Amniotic epithelial cell (primary cell): ENCODE measurements around the gene ME3.
A peak's percentile ranks its signal among the peaks of the same experiment; 100 is the strongest.
"Not testable (repeated sequence)": the region's sequence is repeated elsewhere in the genome, so short reads cannot be mapped to it uniquely, and the experiment has no call there.

Experiments
- DNase-seq: peaks from one replicate; pipeline ENCODE4 v3.0.0-alpha.2; 2010; ENCODE audit warnings: low read depth

The ME3 gene

DNA sequence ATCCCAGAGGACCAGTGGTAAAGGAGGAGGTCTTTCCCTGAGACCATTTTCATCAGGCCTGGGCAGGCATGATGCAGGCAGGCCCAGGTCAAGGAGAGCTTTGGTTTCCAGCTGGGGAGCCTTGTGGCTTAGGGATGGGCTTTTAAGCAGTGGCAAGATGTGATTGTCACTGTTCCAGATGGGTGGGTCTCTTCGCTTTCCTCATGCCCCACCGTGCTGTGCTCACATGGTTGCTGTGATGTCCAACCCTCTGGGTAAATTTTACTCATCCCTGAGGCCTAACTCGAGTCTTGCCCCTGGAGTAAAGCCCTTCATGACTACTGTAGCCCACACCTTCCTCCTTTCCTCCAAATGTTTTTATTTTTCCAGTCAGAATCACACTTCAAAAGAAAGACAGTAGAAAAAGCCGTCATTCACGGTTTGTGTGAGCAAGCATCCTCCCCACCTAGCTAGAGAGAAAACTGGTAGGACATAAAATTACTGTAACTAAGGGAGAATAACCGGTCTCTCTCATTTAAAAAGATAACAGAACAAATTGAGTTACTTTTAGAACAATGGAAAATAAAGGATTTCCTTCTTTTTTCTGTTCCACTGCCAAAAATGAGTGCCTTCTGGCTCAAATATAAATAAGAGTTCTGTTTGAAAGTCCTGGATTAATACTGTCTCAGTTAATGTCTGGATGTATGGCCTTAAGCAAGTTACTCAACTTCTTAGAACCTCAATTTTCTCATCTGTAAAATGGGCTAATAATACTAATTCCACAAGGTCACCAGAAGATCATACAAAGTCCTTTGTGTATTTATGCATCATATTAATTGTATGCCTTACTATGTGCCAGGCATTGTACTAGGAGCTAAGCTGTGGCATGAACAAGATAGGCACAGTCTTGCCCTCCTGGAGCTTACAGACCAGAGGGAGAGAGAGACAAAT, 84.9 kb downstream of the ME3 start:
- no peak for DNase-seq

DNA sequence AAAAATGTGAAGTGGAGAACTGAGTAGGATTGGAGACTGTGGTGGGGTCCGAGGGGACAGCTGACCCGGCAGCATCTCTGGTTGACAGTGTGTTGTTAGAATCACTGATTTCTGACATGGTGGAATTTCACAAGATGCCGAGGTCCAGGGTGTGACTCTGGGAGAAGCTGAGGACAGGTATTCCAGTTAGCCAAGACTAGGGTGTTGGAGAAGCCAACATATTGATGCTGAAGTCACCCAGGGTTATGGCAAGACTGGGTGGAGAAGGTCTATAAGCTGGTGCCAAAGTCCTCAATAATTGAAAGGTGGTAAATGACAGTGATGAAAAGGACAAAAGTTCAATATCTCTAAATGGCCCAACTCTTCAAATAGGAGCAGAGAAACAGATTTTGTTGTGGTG, 86.1 kb downstream of the ME3 start:
- DNase-seq, result no peak

DNA sequence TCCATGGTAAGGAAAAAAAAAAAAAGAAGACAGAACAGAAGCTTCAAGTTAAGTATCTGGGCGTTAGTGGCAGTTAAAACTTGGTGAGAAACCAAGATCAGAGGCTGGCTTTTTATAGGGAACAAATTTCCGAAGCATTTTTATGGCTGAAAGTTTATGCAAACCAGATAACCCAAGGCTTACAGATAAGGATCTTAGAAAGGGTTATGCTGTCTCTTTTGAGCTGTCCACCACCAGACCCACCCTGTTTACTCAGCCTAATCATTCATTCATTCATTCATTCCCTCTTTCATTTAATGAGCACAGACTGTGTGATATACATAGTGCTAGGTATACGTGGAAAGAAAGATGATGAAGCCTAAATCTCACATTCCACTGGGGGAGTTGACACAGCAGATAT, 89.5 kb downstream of the ME3 start:
- DNase-seq, result no peak

DNA sequence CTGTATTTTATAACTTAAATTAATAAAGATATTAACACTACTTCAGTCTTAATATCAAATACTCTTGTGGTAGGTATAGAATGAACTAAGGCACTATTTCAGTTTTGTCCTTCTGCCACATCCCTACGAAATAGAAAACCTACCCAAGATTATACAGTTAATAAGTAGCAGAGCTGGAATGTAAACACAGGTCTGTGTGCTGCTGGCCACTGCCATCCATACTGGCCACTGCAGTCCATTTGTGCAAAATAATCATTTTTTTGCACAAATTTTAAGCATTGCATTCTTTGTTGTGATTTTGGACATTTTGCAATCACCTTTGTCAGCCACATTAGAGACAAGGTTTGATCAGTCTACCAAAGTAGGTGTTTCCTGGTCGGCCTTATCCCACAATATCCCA, 91.9 kb downstream of the ME3 start:
- no peak for DNase-seq

DNA sequence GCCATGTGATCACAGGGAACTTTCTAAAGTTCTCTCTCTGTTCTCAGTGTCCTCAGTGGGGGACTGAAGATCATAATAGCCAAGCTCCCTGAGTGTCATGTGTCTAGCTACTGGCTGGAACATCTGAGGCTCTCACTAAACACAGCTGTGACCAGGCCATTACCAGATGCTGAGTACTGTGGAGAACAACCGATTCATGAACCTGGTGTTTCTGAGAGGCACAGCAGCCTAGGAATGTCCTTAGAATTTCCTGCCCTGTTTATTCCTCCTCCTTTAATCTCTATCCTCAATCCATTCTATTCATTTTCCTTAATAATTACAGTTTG, 93.0 kb downstream of the ME3 start:
- DNase-seq, result no peak

- no peak for DNase-seq
These were observed 93.5 kb downstream of the ME3 start for GRCh38 chr11:86578727-86579405.

- DNase-seq, result peak; percentile 64
These were observed 94.5 kb downstream of the ME3 start for GRCh38 chr11:86577644-86578636.

- DNase-seq, result no peak
These were observed 95.3 kb downstream of the ME3 start for GRCh38 chr11:86576946-86577624.

DNA sequence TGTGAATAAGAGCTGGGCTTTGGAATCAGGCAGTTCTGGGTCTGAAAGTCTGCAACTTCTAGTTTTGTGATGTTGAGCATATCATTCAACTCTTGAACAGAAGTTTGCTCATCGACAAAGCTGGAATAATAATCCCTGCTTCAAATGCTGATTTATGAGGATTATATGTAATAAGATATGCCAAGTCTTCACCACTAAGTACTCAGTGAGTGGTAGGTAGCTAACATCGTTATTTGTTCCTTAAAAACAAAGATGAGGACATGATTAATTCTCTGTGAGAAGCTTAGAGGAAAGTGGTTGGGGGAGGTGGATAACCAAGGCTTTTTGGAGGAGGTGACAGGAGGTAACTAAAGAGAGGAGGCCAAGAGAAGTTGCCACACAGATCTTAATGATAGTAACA, 96.5 kb downstream of the ME3 start:
- no peak for DNase-seq

GRCh38 chr11:86575208-86575855, 97.1 kb downstream of the ME3 start:
- DNase-seq, result peak; percentile 45

GRCh38 chr11:86574493-86575207, 97.8 kb downstream of the ME3 start:
- no peak for DNase-seq

- peak; percentile 26 for DNase-seq
These were observed 101.0 kb downstream of the ME3 start for GRCh38 chr11:86571273-86571948.

DNA sequence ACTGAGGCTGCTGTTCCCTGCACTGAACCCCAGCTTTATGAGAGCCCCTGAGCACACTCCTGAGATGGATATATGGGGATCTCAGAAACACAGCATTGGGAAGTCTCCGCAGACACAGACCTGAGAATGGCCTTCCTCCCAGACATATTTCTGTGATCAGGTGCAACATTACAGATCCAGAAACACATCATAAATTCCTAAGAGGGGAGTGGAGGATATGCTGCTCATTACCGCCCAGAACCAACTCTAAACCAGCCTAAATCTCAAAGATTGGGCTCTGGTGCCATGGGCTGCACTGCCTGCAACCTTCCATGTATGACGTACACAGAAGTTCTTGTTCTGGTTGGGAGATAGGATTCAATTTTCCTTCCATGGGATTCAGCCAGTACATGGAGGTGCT, 102.0 kb downstream of the ME3 start:
- DNase-seq, result no peak

GRCh38 chr11:86570020-86570419, 102.4 kb downstream of the ME3 start:
- peak; percentile 62 for DNase-seq

GRCh38 chr11:86569109-86569508, 103.3 kb downstream of the ME3 start:
- no peak for DNase-seq

DNA sequence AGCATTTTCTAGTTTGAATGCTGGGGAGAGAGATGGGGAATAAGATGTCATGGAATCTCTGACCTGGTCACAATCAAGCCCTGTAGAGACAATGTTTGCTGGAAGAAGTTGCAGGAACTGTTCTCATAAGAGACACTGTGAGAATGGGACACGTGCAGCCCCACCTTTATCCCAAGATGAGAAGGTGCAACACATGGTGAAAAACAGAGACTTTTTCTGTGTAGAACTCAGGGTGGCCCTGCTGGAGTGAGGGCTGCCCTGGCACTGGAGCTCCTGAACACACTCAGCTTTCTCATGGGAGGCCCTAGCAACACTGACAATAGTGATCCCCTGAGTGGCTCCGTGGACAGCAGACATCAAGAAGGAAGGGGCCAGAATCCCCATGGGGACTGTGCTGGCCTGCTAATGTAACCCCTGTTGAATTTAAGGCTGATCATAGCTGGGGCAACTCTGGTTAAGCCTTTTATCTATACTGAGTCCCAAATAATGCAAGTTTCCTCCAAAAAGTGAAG, 106.6 kb downstream of the ME3 start:
- no peak for DNase-seq

DNA sequence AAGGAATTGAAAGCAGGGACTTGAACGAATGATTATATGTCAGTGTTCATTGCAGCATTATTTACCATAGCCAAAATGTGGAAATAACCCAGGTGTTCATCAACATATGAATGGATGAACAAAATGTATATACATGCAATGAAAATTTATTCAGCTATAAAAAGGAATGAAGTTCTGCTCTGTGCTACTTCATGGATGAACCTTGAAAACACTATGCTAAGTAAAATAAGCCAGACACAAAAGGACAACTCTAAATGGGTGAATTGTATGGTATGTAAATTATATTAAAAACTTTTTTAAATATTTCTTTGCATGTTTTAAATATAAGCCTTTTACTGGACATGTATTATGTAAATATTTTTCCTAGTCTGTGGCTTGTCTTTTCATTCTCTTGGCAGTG, 107.0 kb downstream of the ME3 start:
- no peak for DNase-seq

DNA sequence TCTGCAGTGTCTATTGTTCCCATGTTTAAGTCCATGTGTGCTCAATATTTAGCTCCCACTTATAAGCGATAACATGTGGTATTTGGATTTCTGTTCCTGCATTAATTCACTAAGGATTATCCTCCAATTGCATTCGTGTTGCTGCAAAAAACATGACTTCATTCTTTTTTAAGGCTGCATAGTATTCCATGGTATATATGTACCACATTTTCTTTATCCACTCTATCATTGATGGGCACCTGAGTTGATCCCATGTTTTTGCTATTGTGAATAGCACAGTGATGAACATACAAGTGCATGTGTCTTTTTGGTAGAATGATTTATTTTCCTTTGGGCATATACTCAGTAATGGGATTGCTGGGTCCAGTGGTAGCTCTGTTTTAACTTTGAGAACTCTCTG, 109.6 kb downstream of the ME3 start:
- DNase-seq, result not testable (repeated sequence)

GRCh38 chr11:86559311-86559945, 113.0 kb downstream of the ME3 start:
- DNase-seq, result peak; percentile 91
